Ovary (tissue), 9 donors: ENCODE measurements around the gene PIP5K1B. TPM values are rescaled to one million over a fixed set of nuclear protein-coding genes. Genes with fewer than 3 reads are reported as not detected.

Source experiments
- DNase-seq, 5 donors: peaks; one replicate each; pipeline ENCODE4 v3.0.0-alpha.2; 2019 to 2020
- H3K27ac ChIP-seq, 2 donors: fragments of 200-600 bp; one replicate each; pipeline versions ENCODE4 v1.5.1 to v1.8.0; 2019 to 2022
- H3K27me3 ChIP-seq: fragments of 200-600 bp; one replicate; pipeline ENCODE4 v1.8.0; 2022
- H3K36me3 ChIP-seq: fragments of 200-600 bp; sonication (generic); one replicate; pipeline ENCODE4 v1.5.1; 2019
- H3K4me1 ChIP-seq: one replicate; pipeline ENCODE4 v1.8.1; 2013; ENCODE audit warnings: mild to moderate bottlenecking, moderate library complexity; ENCODE audit not compliant: insufficient read depth
- H3K4me3 ChIP-seq: fragments of 200-600 bp; sonication (generic); one replicate; pipeline ENCODE4 v1.5.1; 2017
- H3K9me3 ChIP-seq, 2 donors: fragments of 200-600 bp in 1 of 2; sonication (generic) in 1 of 2; one replicate each; pipeline versions ENCODE4 v1.5.1 to v1.8.1; 2013 to 2019; ENCODE audit warnings: mild to moderate bottlenecking in 1 of 2, moderate library complexity in 1 of 2
- CTCF ChIP-seq, 3 donors: fragments of 450-650 bp in 2 of 3; fragments of 200-600 bp in 1 of 3; IDR thresholded peaks; one replicate each; pipeline versions ENCODE4 v1.5.1 to v1.8.0; 2016 to 2022; ENCODE audit warnings: antibody characterized with exemption in 3 of 3, mild to moderate bottlenecking in 1 of 3
- EP300 ChIP-seq: sonication (generic); formaldehyde crosslinking; IDR thresholded peaks from one replicate; pipeline ENCODE4 v1.6.1; 2017; ENCODE audit warnings: antibody characterized with exemption
- POLR2A ChIP-seq: fragments of 450-650 bp; IDR thresholded peaks from one replicate; pipeline ENCODE4 v1.6.1; 2017; ENCODE audit warnings: antibody characterized with exemption, mild to moderate bottlenecking, moderate library complexity
- WGBS, 3 donors: extraction: QIAGEN DNeasy Blood & Tissue Kit in 1 of 3; methylation state at CpG; one replicate each; pipeline versions ENCODE4 v1.1.5 to v1.1.7; 2013 to 2017; 5-methylcytosine and 5-hydroxymethylcytosine counted together
- intact Hi-C, 4 donors: fragments of 100-400 bp; cut with DNase I; formaldehyde crosslinking; loops; one replicate each; pipeline versions ENCODE4 v1.11.0 to v1.15.1; 2022 to 2023
- polyA plus RNA-seq, 2 donors: library from polyadenylated mRNA; stranded (reverse); fragments of 200-250 nt in 1 of 2; fragments of 350-450 nt in 1 of 2; fragmentation: Illumina TruSeq in 1 of 2; extraction: RNeasy Lipid Tissue Mini Kit (QIAGEN cat#74804) in 1 of 2; gene quantifications; one replicate each; pipeline ENCODE4 v1.2.3, GENCODE V29; 2013 to 2014
- total RNA-seq, 7 donors: library from RNA; depleted of rRNA in 2 of 7; stranded (reverse); fragments of >200 nt in 2 of 7; fragmentation: NEBNext Ultra II Directional in 3 of 7; extraction: Animal tissue kit (Norgen Biotek cat#: 25700) in 3 of 7; gene quantifications; one replicate each; pipeline versions ENCODE4 v1.1.0 to v1.2.4, GENCODE V29; 2016 to 2023
- donor health status: DM: no; HTN: no; CAD: no; lungs with moderate emphysema.
- donor health status: DM: no; HTN: no; CAD: no.
- donor health status: Bipolar disorder and iron deficiency.
- donor health status: DM: yes; HTN: yes; CAD: no.
- donor health status: DM: no; HTN: no; CAD: no.
- donor health status: DM: yes; HTN: yes; CAD: no.

Gene PIP5K1B
- total and polyA plus RNA-seq, 9 donors: 0.36 to 3.4 (median 1.0) TPM

GRCh38 chr9:68793605-68794343 lies 88.7 kb downstream of the PIP5K1B start:
- Histone ChIP-seq H3K27me3 (no peaks in the 10 kb centered on the region), H3K4me3 (no peak overlapping the region), H3K36me3 (no peaks in the 10 kb centered on the region), H3K27ac (no peak overlapping the region), H3K9me3 (no peaks in the 10 kb centered on the region), H3K4me1 (no peaks in the 10 kb centered on the region)
- WGBS, 3 donors: 90 to 96% (median 90%) methylated on average over 6 of the region's 6 CpGs
- intact Hi-C loops: no loop called here
- TF ChIP-seq EP300 (no peak), CTCF (IDR thresholded peaks at IDR 0.05) (no peak), POLR2A (no peak)
- DNase-seq: no peak

- intact Hi-C loops: no loop called here
- no peak overlapping the region for H3K27ac ChIP-seq
- no peaks in the 10 kb centered on the region for H3K9me3 ChIP-seq
- no peaks in the 10 kb centered on the region for H3K27me3 ChIP-seq
- H3K4me1 ChIP-seq: no peaks in the 10 kb centered on the region
- no peak for DNase-seq
- TF ChIP-seq POLR2A (no peak), CTCF (IDR thresholded peaks at IDR 0.05) (no peak), EP300 (no peak)
- 32 to 36% (median 33%) methylated on average over 4 of the region's 4 CpGs for WGBS, 3 donors
- no peak overlapping the region for H3K4me3 ChIP-seq
- H3K36me3 ChIP-seq: no peaks in the 10 kb centered on the region
Measured at GRCh38 chr9:68794898-68795297, 89.9 kb downstream of the PIP5K1B start.

- H3K27me3 ChIP-seq: no peaks in the 10 kb centered on the region
- no peaks in the 10 kb centered on the region for H3K4me1 ChIP-seq
- no peaks in the 10 kb centered on the region for H3K9me3 ChIP-seq
- H3K4me3 ChIP-seq: no peak overlapping the region
- no peaks in the 10 kb centered on the region for H3K36me3 ChIP-seq
- intact Hi-C loops: no loop called here
- TF ChIP-seq EP300 (no peak), CTCF (IDR thresholded peaks at IDR 0.05) (no peak), POLR2A (no peak)
- WGBS, 3 donors: 43 to 65% (median 48%) methylated on average over 2 of the region's 2 CpGs
- H3K27ac ChIP-seq: no peak overlapping the region
- DNase-seq: no peak
Measured at GRCh38 chr9:68795411-68795810, 90.4 kb downstream of the PIP5K1B start.

GRCh38 chr9:68797116-68797515 lies 92.1 kb downstream of the PIP5K1B start:
- H3K27ac ChIP-seq: no peak overlapping the region
- H3K4me3 ChIP-seq: no peak overlapping the region
- WGBS, 3 donors: 87 to 91% (median 88%) methylated on average over 3 of the region's 3 CpGs
- H3K4me1 ChIP-seq: no peaks in the 10 kb centered on the region
- H3K27me3 ChIP-seq: no peaks in the 10 kb centered on the region
- no peaks in the 10 kb centered on the region for H3K9me3 ChIP-seq
- intact Hi-C loops: no loop called here
- no peak for DNase-seq
- TF ChIP-seq EP300 (no peak), CTCF (IDR thresholded peaks at IDR 0.05) (no peak), POLR2A (no peak)
- no peaks in the 10 kb centered on the region for H3K36me3 ChIP-seq
